ENCODE data around the gene RABAC1.
"Not testable (repeated sequence)": the region's sequence is repeated elsewhere in the genome, so short reads cannot be mapped to it uniquely, and the experiment has no call there.

Gene RABAC1

DNA sequence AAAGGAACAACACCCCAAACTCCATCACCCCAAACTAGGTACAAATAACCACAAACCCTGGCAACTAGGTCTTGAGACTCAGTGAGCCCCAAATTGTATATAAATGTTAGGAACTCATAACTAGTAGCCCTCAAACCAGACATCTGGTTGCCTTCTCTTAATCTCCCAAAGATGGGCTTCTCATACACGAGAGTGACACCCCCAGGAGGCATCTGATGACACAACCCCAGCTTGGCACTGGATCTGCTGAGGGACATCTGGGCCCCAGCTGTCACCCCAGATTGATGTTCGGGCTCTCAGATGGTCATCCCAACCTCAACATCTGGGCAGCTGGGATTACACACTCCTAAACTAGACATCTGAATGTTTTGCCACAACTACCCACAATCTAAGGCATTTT lies 14.8 kb downstream of the RABAC1 start:
- no peak for DNase-seq

DNA sequence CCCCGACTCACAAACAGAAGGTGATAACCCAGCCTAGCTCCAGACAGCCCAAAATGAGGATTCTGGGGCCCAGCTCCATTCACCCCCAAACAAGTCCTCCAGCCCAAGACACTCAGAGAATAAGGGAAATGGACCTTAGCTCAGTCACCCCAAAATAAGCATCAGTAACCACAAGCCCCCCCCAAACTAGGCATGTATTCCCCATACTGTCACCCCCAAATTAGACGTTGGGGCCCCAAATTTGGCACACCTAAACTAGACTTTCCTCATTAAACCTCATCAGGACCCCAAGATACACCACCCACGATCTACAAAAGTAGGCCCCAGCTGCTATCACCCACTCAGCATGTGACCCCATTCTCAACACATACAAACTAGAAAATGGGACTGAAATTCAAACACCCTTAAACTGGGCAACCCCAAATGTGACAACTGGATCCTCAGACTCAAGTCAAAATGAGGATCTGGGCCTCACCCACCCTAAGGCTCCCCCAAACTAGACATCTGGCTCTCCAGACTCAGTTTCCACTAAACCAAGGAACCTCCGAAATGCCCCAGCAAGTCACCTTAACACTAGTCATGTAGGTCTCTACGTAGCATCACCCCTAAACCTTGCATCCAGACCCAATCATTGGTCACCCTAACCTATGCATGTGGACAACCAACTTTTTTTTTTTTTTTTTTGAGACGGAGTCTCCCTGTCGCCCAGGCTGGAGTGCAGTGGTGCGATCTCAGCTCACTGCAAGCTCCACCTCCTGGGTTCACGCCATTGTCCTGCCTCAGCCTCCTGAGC lies 17.5 kb downstream of the RABAC1 start:
- no peak for DNase-seq

DNA sequence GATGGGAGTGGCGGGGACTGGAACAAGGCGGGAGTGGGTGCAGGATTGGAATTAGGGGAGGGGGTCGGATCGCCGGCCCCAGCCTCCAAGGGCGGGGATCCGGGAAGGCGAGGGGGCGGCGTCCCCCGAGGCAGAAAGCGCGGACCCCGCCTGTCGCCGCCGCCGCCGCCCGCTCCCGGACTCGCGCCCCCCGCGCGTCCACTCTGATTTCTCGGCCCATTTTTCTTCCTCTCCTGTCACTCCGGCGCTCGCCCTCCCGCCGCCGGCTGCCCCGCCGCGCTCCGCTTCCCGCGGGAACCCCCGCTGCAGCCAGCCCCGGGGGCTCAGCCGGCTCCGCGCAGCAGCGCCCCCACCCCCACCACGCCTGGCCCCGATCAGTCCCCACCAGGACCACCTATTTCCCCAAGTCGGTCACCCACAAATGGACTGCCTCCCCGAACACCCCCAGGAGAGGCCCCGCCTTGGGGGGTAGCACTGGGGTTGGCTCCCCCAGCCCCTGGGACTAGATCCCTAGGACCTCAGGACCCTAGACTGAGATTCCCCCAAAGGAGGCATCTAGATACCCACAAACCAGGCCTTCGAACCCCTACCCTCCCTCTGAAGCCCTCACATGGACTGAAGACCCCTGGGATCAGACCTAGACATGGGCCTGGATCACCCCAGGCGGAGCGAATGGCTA lies 18.3 kb downstream of the RABAC1 start:
- DNase-seq, result no peak

DNA sequence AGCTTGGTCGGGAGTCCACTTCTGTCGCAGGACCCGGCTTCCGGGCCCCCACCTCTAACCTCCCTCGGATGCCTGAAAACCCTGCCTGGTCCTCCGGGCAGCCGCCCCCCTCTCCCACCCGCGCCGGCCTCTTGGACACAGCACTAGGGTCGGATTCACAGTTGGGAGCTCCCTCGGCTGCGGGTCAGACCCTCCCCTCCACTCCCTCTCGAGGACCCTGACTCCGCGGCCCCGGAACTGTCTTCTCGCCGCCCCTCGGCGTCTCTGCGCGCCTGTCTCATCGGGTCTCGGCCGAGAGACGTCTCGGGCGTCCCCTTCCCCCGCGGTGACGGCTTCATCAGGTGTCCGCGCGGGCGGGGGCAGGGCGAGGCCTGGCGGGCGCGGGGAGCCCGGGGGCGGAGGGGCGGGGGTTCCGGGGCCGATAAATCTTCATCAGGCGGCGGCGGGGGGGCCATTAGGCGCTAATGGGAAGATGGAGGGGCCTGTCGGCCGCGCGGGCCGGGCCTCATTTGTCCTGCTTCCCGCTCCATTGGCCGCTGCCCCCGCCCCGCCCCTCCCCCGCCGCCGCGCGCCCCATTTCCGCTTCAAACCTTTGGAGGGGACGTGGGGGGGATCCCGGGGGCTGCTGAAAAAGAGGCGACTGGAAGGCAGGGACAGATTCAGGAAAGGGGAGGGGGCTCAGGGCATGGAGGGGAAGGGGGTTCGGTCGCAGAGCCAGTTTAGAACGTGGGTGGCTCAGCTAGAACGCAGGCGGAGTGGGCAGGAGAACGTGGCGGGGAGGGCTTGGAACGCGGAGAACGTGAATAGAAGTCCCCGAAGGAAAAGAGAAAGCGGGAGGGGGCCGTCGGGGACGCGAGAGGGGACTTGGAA lies 19.0 kb downstream of the RABAC1 start:
- peak; percentile 44 for DNase-seq

DNA sequence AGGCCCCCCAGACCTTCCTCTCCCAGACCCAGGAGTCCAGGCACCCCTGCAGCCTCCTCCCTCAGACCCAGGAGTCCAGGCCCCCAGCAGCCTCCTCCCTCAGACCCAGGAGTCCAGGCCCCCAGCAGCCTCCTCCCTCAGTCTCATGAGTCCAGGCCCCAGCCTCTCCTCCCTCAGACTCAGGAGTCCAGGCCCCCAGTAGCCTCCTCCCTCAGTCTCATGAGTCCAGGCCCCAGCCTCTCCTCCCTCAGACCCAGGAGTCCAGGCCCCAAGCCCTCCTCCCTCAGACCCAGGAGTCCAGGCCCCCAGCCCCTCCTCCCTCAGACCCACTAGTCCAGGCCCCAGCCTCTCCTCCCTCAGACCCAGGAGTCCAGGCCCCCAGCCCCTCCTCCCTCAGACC lies 19.9 kb downstream of the RABAC1 start:
- DNase-seq, result not testable (repeated sequence)

DNA sequence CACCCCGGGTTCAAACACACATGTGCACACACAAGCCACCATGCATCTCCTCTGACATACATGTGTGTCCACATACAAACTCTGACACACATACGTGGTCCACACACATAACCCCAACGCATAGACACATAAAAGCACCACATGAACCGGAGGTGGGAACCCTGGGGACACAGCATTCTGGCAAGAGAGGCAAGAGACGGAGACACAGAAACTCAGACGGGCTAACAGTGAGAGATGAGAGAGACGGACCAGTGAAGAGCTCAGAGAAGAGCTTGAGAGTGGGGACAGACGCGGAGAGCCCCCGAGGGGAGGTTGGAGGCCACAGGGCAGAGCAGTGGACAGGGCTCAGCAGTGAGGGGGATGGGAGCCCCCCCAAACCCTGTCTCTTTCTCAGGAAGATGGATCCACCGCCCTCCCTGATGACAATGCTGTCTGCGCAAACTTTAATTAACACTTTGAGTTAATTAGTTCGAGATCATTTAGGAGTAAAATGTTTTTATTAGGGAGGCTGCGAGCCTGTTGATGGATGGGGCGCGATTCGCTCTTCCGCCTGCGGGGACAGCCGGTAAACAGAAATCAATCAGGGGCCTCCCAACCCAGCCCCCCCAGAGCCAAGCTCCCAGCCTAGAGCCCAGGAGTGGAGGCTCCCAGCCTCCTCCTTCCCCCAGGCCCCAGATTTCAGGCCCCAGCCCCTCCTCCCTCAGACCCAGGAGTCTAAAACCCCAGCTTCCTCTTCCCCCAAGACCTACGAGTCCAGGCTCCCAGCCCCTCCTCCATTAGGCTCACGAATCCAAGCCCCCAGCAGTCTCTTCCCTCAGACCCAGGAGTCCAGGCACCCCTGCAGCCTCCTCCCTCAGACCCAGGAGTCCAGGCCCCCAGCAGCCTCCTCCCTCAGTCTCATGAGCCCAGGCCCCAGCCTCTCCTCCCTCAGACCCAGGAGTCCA lies 21.3 kb downstream of the RABAC1 start:
- DNase-seq, result no peak

DNA sequence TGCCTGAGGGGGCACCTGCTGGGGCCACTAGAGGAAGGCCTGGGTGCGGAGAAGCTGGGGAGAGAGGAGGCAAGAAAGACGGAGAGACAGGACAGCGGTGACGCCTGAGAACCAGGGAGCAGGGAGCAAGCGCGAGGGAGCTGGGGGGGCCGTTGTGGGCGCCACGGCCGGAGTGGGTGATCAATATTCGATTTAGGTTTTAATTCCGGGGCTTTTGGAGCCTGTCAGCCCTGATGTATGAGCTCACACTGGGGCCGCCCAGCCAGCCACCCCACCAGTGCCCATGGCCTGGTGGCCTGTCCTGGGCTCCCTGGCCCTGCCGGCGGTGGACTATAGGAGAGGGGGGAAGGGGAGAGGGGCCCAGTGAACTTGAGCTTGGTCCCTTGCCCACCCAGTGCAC lies 22.2 kb downstream of the RABAC1 start:
- DNase-seq, result no peak

DNA sequence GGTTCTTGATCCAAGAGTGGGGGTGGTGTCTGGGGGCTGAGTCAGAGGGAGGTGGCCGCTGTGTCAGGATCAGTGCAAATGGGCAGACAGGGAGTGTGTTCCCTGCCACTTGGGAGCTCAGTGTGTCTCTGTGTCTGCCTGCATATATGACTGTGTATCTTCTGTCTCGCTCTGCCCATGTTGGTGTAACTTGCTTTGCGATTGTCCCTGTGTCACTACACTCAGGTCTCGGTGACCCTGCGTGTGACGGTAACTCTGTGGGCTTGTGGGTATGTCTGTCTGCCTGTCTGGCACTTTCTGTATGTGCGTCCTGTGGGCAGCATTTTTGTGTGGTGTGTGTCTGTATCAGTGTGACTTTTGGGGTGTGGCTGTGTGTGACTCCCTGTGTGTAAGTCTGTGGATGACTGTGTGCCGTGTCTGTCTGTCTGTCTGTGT lies 22.7 kb downstream of the RABAC1 start:
- no peak for DNase-seq

DNA sequence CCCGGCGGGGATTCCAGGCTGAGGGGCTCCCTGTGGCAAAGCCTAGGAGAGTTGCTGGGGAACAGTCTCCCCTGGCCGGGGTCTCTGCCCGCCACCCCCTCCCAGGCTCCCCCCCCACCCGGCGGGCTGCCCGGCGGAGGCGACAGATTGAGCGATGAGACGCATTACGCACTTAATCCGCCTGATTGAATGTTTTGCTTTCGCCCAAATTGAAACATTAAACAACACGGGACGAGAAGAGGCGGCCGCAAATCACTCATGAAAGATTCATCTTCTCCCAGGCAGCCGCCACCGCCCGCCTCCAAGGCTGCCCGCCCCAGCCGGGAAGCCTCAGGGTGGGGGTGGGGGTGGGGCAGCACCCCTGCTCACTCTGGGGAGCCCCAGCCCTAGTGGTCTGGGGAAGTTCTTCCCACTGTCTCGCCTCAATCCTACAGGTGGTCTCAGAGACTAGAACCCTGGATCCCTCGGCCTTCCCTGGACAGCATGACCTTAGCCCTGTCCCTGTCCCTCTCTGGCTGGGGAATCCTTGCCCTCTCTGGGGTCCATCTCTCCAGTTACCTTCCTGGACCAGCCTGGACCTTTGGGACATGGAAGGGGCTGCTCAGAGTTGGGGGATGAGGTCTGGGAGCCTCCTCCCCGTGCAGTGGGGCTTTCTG lies 23.2 kb downstream of the RABAC1 start:
- DNase-seq, result no peak

DNA sequence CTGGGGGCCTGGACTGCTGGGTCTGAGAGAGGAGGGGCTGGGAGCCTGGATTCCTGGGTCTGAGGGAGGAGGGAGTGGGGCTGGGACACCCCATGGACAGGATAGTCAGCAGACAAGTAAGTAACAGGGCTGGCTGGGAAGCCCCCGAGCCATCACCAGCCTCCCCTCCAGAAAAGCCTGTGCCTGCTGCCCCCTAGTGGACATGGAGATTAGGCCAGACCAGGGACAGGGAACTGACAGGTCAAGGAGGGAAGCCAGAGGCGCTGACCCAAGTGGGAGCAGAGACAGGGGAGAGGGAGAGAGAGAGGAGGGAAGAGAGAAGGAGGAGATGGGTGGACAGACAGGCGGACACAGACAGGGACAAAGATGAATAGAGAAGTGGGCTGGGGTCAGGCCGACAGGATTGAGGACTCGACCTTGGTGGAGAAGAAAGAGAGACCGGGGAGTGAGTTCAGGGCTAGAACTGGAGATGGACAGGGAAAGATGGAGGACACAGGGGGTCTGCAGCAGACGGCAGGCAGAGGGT lies 24.2 kb downstream of the RABAC1 start:
- DNase-seq, result peak; percentile 73

DNA sequence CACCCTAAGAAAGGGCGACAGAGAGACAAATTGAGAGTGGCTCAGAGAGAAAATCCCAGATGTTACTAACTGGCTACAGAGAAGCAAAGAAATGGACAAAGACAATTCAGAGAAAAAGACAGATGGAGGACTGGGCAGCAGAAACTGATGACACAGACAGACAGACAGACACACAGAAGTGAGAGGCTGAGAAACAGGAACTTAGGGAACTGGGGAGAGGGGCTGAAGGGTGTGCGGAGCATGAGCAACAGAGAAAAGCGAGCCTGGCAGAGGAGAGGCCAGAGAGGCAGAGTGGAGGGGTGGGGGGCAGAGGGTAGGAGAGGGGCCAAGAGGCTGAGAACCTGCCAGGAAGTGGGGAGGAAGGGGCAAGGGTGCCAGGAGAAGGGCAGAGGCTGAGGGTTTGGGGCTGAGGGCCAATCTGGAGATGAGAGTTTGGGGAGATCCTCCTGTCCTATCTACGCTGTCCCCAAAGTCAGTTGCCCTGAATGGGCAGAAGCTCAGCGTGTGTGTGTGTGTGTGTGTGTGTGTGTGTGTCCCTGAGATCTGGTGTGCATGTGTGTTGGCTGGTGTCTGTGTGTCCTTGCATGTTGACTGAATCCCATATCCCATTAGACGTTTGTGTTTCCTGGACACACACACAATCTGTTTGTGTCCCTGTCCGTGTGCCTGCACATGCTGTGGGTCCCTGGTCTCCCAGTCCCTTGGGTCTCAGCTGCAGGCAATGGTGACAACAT lies 25.3 kb downstream of the RABAC1 start:
- DNase-seq, result no peak

DNA sequence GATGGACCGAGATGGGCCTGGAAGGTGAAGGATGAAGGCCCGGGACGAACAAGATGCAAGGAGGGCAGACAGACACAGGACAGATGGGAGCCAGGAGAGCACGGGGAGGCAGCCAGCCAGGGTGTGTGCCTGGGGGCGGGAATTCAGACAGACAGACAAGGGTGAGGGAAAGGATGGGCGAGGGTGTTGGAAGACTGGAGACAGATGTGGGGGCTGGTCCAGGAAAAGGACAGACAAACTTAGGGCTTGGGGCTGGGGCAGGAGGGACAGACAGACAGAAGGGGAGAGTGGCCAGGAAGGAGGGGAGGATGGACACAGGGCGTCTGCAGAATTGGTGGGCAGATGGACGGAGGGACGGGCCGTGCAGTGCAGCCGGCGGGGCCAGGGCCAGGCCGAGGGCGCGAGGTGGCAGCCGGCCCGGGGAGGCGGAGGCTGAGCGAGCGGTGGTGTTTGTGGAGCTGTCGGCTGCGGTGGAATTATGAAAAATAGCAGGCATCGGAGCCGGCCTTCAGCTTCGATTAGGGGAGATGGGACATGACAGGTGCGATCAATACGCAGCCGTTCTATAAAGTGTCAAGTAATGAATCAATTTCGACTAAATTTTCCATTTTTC lies 26.3 kb downstream of the RABAC1 start:
- DNase-seq, result no peak

DNA sequence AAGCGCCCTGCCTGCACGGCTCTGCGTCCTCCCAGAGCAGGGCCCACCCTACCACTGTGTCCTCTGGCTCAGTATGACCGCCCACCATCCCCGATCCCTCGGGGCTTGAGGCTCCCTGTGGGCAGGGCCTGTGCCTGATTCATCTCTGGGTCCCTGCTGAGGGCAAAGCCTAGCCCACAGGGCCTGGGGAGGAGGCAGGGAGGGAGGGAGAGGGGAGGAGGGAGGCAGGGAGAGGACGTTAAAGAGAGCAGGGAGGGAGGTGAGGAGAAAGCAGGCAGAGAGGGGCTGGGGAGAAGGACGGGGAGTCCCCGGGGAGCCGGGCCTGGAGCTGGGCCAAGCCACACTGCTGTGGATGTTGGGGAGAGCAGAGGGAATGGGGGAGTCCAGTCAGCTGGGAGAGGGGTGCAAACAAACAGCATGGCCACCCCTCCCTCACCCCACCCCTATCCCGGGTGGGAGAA lies 26.8 kb downstream of the RABAC1 start:
- DNase-seq, result no peak

DNA sequence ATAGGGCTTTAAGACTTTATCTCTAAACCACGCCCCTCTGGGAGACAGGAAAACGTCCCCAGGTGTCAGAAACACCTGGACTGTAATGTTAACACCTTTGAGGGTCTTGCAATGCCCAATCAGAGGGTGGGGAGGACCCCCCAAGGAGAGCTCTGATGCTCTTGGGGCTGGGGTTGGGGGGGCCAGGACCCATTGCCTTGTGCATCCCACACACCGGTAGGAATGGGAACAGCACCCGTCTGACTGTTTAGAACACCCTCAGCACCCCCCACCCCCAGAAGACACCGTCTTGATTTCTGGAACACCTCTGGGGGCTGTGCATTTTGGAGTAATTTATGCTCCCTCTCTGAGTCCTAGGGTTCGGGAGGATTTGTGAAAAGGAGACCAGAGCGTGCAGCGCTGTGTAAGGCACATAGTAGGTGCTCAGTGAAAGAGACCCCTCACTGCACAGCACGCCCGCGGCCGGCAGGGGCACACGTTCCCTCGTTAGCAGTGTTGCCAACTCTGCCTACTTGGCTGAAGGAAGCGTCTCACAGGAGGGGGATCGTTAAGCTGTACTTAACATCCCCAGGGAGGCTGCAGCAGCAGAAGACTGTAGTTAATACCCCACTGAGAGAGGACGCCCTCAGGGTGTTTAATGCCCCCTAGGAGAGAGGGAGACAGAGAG lies 28.1 kb downstream of the RABAC1 start:
- DNase-seq, result no peak

DNA sequence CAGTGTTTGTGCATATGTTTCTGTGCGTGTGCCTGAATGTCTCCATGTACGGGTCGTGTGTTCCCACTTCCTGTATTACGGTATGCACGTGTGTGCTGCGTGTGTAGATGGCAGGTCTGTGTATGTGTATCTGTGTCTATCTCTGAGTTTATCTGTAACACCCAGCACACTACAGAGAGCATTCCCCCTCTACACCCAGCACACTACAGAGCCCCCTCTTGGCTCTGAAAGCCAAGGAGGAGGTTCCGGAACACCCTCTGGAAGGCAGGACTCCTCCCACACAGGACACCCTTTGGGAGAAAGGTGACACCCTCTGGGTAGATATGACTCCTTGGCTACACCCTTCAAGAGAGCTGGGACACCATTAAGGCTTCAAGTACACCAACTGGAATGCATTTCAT lies 28.8 kb downstream of the RABAC1 start:
- DNase-seq, result no peak

DNA sequence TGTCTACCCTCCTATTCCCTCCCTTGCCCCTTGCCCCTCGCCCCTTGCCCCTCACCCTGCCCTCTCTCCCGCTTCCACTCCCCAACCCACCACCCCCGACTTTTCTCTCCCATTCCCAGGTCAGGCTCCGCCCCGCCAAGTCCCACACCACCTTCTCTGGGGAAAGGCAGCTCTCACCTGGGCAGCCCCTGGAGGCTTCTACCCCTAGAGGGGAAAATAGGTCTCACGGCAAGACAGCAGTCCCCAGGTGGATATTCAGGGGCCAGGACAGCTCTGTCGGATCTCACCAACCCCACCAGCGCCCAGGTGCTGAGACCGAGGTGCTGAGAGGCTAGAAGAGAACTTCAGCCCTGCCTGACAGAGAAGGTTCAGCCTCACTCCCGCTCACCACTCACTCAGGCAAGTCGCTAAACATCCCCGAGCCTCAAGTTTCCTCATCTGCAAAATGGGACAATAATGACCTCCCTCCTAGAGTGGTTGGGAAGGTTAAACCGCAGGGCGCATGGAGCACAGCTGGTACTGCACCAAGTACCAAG lies 29.5 kb downstream of the RABAC1 start:
- DNase-seq, result no peak

DNA sequence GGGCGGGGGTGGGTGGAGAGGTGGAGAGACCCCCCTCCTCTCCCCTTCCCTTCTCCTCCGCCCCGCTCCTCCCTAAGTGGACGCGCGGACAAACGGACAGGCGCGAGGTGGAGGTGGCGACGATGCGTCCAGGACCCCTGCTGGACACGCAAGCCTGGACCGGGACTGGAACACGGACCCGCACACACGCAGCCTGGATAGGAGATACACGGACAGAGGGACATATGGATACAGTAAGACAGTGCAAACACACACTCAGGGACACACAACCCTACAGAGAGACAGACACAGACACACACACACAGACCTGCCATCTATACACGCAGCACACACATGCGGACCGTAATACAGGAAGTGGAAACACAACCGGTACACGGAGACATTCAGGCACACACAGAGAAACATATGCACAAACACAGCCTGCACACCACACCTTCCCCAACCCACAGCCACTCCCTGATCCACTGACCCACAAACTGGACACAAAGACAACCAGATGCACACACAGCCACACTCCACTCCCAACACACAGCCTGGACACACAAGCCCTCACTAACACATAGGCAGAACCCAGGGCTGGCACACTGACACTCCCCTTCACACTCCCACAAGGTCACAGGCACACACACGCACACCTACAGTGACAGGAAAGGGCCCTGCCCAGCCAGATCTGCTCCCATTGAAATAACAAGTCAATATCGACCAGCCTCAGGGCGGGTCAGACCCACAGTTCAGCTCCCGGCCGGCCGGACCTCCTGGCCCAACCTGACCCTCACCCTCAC lies 30.2 kb downstream of the RABAC1 start:
- DNase-seq, result no peak

DNA sequence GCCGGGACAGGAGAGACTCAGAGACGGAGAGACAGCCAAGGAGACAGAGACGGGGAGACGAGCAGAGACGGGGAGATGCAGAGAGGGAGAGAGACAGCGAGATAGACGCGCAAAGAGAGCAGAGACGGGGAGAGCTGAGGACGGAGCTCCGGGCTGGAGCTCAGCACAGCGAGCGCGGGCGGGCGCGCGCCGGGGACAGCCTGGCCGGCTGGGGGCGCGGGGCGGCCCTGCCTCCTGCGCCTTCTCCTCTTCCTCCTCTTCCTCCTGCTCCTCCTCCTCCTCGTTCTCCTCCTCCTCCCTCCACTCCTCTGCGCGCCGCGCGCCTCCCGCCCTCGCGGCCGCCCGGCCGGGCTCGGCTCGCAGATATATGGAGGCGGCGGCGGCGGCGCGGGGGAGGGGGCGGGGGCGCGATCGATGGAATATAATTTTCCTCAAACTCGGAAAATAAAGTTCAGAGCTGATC lies 30.9 kb downstream of the RABAC1 start, which contains the start of gene ERFL:
Gene ERFL (minus strand): TSS at position 229 of the 463 bp plus-strand sequence. CDS start 15,530 bp downstream, outside the sequence.
- DNase-seq, result no peak
